ENCODE results near the gene CEP72.
"Not testable (repeated sequence)": the region's sequence is repeated elsewhere in the genome, so short reads cannot be mapped to it uniquely, and the experiment has no call there.

DNA sequence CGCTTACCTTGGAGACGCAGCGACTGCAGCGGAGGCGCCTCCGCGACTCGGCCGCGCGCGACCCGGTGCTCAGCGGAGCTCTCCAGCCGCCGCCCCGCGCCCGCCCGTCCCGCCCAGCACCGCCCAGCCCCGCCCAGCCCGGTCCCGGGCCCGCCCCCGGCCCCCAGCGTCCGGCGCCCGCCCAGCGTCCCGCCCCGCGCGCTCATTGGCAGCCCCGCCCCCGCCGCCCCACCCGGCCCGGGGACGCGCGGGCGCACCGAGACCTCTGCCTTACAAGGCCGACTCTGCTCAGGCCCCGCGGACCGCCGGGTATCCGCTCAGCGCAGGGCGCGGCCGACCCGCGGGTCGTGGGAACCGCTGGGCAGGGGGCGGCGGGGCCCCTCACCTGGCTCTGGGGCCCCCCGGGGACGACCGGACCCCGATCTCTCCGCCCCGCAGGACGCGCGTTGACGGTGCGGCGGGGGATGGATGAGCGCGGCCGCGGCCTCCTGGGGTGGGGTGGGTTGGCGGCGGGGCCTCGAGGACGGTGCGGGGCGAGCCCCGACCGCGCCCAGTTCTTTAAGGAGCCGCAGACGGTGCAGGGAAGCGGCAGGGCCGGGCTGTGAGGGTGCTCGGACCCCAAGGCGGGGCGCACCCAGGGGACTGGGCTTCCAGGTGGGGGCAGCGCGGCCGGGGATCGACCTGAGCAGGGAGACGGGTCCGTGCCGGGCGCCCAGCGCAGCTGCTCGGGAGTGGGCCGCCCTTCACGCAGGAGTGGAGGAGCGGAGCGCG is 81.3 kb downstream of the CEP72 start, which contains the start of gene TPPP:
- not testable (repeated sequence) for TF ChIP-seq YY1 (IDR thresholded peaks at IDR 0.05; ENCODE audit: low read depth); TAF1 (IDR thresholded peaks at IDR 0.05; ENCODE audit: low read depth); EP300 (IDR thresholded peaks at IDR 0.05; ENCODE audit: borderline replicate concordance); EGR1 (IDR thresholded peaks at IDR 0.05); ZBTB7A (IDR thresholded peaks at IDR 0.05; ENCODE audit: low read depth); CREB1 (IDR thresholded peaks at IDR 0.05; ENCODE audit: low read depth); CEBPB (IDR thresholded peaks at IDR 0.05); NFIC (IDR thresholded peaks at IDR 0.05); RAD21 (IDR thresholded peaks at IDR 0.05; ENCODE audit: low read depth)
- TF ChIP-seq, protein P1, sequence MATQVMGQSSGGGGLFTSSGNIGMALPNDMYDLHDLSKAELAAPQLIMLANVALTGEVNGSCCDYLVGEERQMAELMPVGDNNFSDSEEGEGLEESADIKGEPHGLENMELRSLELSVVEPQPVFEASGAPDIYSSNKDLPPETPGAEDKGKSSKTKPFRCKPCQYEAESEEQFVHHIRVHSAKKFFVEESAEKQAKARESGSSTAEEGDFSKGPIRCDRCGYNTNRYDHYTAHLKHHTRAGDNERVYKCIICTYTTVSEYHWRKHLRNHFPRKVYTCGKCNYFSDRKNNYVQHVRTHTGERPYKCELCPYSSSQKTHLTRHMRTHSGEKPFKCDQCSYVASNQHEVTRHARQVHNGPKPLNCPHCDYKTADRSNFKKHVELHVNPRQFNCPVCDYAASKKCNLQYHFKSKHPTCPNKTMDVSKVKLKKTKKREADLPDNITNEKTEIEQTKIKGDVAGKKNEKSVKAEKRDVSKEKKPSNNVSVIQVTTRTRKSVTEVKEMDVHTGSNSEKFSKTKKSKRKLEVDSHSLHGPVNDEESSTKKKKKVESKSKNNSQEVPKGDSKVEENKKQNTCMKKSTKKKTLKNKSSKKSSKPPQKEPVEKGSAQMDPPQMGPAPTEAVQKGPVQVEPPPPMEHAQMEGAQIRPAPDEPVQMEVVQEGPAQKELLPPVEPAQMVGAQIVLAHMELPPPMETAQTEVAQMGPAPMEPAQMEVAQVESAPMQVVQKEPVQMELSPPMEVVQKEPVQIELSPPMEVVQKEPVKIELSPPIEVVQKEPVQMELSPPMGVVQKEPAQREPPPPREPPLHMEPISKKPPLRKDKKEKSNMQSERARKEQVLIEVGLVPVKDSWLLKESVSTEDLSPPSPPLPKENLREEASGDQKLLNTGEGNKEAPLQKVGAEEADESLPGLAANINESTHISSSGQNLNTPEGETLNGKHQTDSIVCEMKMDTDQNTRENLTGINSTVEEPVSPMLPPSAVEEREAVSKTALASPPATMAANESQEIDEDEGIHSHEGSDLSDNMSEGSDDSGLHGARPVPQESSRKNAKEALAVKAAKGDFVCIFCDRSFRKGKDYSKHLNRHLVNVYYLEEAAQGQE (IDR thresholded peaks at IDR 0.05; ENCODE audit: low read depth): not testable (repeated sequence)
- TF ChIP-seq, protein P2, sequence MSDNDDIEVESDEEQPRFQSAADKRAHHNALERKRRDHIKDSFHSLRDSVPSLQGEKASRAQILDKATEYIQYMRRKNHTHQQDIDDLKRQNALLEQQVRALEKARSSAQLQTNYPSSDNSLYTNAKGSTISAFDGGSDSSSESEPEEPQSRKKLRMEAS (IDR thresholded peaks at IDR 0.05): not testable (repeated sequence)

Measured in Ishikawa (cell line).